ENCODE data around the gene NTHL1. TPM values are rescaled to one million over a fixed set of nuclear protein-coding genes. Genes with fewer than 3 reads are reported as not detected.

The NTHL1 gene
- total RNA-seq, 1 experiment from 2014 or later: 93.3 TPM

GRCh38 chr16:2090777-2091546 lies 43.3 kb upstream of the NTHL1 start (continued):
- TF ChIP-seq E2F4 (CRISPR knock-in tag; IDR thresholded peaks at IDR 0.05; ENCODE audit: borderline replicate concordance, low read depth) (no peak), TEAD4 (CRISPR knock-in tag; IDR thresholded peaks at IDR 0.05) (no peak), ZNF281 (CRISPR knock-in tag; IDR thresholded peaks at IDR 0.05) (no peak), STAT6 (CRISPR knock-in tag; conservative IDR thresholded peaks at IDR 0.05; ENCODE audit: low read depth) (no peak), CTCF (IDR thresholded peaks at IDR 0.05) (no peak), E2F1 (CRISPR knock-in tag; IDR thresholded peaks at IDR 0.05) (no peak), ZNF396 (CRISPR knock-in tag; IDR thresholded peaks at IDR 0.05; ENCODE audit: borderline replicate concordance) (no peak)

- CTCF ChIA-PET: interaction anchor here (0.7 to 5.8 kb wide), 23 partner anchors 15 to 308 kb away, joined by 3 to 73 read pairs (median 6); partner anchors contain the start of genes ECI1, NHERF2, NOXO1 and NPW
- Mint-ChIP-seq H3K36me3 (peaks cover 3% of the 10 kb centered on the region; the same call in 1 of the 2 replicates), H3K9me3 (no peaks in the 10 kb centered on the region), H3K27me3 (ENCODE audit: low read depth) (no peaks in the 10 kb centered on the region), H3K4me3 (peak overlapping the region; percentile 55), H3K27ac (no peak overlapping the region), H3K4me1 (no peaks in the 10 kb centered on the region)
- POLR2A ChIA-PET: interaction anchor here (0.8 to 1.9 kb wide), 6 partner anchors 22 to 126 kb away, joined by 3 to 6 read pairs (median 4); partner anchors contain the start of genes NTHL1, RPS2, TRAF7 and TSC2
- ATAC-seq (peak; percentile 0), DNase-seq (ENCODE audit: low spot score) (no peak)
- TF ChIP-seq NR3C1 (CRISPR knock-in tag; conservative IDR thresholded peaks at IDR 0.05; ENCODE audit: low read depth): no peak
- TF ChIP-seq ATF2 (CRISPR knock-in tag; IDR thresholded peaks at IDR 0.05; ENCODE audit: borderline replicate concordance, low read depth): no peak
- TF ChIP-seq NFYB (CRISPR knock-in tag; conservative IDR thresholded peaks at IDR 0.05; ENCODE audit: low read depth): no peak
- TF ChIP-seq SOX15 (CRISPR knock-in tag; IDR thresholded peaks at IDR 0.05): no peak
- no peak for TF ChIP-seq TCF7 (CRISPR knock-in tag; IDR thresholded peaks at IDR 0.05; ENCODE audit: low read depth)
- no peak for TF ChIP-seq TP53 (CRISPR knock-in tag; IDR thresholded peaks at IDR 0.05)
- TF ChIP-seq GABPB1 (CRISPR knock-in tag; IDR thresholded peaks at IDR 0.05): no peak
- no peak for TF ChIP-seq RORB (CRISPR knock-in tag; IDR thresholded peaks at IDR 0.05)
- no peak for TF ChIP-seq CDX4 (CRISPR knock-in tag; IDR thresholded peaks at IDR 0.05; ENCODE audit: borderline replicate concordance)
- TF ChIP-seq KAT7 (CRISPR knock-in tag; IDR thresholded peaks at IDR 0.05; ENCODE audit: borderline replicate concordance): no peak
- TF ChIP-seq GTF2I (CRISPR knock-in tag; conservative IDR thresholded peaks at IDR 0.05): no peak
- no peak for TF ChIP-seq CREB1 (CRISPR knock-in tag; IDR thresholded peaks at IDR 0.05)
- no peak for TF ChIP-seq ZBTB43 (CRISPR knock-in tag; IDR thresholded peaks at IDR 0.05)
- no peak for TF ChIP-seq ZNF121 (CRISPR knock-in tag; IDR thresholded peaks at IDR 0.05)
These were observed 42.8 kb upstream of the NTHL1 start for GRCh38 chr16:2090481-2090776.
